MM.1S (cell line): ENCODE measurements around the gene FYTTD1.

Experiments used
- DNase-seq: peaks from one replicate; pipeline ENCODE4 v3.0.0-alpha.2; 2015
- H2AFZ ChIP-seq: fragments of 300-600 bp; sonication (generic); 2 replicates; pipeline ENCODE4 v1.6.0; 2016; ENCODE audit warnings: antibody characterized with exemption, low read length
- H3F3A ChIP-seq: fragments of 300-600 bp; sonication (generic); 2 replicates; pipeline ENCODE4 v1.6.1; 2016; ENCODE audit warnings: mild to moderate bottlenecking, antibody characterized with exemption, low read length, moderate library complexity, mixed read lengths; ENCODE audit not compliant: insufficient read depth
- H3K27ac ChIP-seq: fragments of 300-600 bp; sonication (generic); 2 replicates; pipeline ENCODE4 v1.5.1; 2016; ENCODE audit warnings: mild to moderate bottlenecking, low read length
- H3K27me3 ChIP-seq: fragments of 300-600 bp; sonication (generic); replicated peaks from 2 replicates; pipeline ENCODE4 v1.6.0; 2016; ENCODE audit warnings: low read length; ENCODE audit not compliant: insufficient read depth
- H3K36me3 ChIP-seq: fragments of 300-600 bp; sonication (generic); replicated peaks from 2 replicates; pipeline ENCODE4 v1.6.1; 2016; ENCODE audit warnings: mild to moderate bottlenecking, low read length, mixed read lengths; ENCODE audit not compliant: insufficient read depth
- H3K4me1 ChIP-seq: fragments of 300-600 bp; sonication (generic); 2 replicates; pipeline ENCODE4 v1.6.1; 2016; ENCODE audit warnings: low read length, mixed read lengths
- H3K4me2 ChIP-seq: fragments of 300-600 bp; sonication (generic); 2 replicates; pipeline ENCODE4 v1.6.0; 2016; ENCODE audit warnings: low read depth, low read length
- H3K4me3 ChIP-seq: fragments of 300-600 bp; sonication (generic); 2 replicates; pipeline ENCODE4 v1.5.1; 2016; ENCODE audit warnings: low read length, mixed read lengths
- H3K79me2 ChIP-seq: fragments of 300-600 bp; sonication (generic); 2 replicates; pipeline ENCODE4 v1.6.1; 2016; ENCODE audit warnings: mixed run types, low read length, mixed read lengths
- H3K9ac ChIP-seq: fragments of 300-600 bp; sonication (generic); 2 replicates; pipeline ENCODE4 v1.6.1; 2016; ENCODE audit warnings: low read length, mixed read lengths
- H3K9me2 ChIP-seq: fragments of 300-600 bp; sonication (generic); replicated peaks from 2 replicates; pipeline ENCODE4 v1.6.1; 2016; ENCODE audit warnings: mild to moderate bottlenecking, low read length, mixed read lengths; ENCODE audit not compliant: insufficient read depth
- H3K9me3 ChIP-seq: fragments of 300-600 bp; sonication (generic); replicated peaks from 2 replicates; pipeline ENCODE4 v1.6.1; 2016; ENCODE audit warnings: mild to moderate bottlenecking, low read length, mixed read lengths; ENCODE audit not compliant: insufficient read depth
- H4K20me1 ChIP-seq: fragments of 300-600 bp; sonication (generic); 2 replicates; pipeline ENCODE4 v1.6.1; 2016; ENCODE audit warnings: mild to moderate bottlenecking, low read length, moderate library complexity, mixed read lengths; ENCODE audit not compliant: insufficient read depth
- EZH2 ChIP-seq: fragments of 300-600 bp; sonication (generic); optimal IDR thresholded peaks from 2 replicates; pipeline ENCODE3; 2017; ENCODE audit warnings: low read depth, mild to moderate bottlenecking, antibody characterized with exemption, low read length, mixed read lengths
- EZH2phosphoT487 ChIP-seq: fragments of 300-600 bp; sonication (generic); IDR thresholded peaks from 2 replicates; pipeline ENCODE4 v1.6.1; 2018; ENCODE audit warnings: antibody characterized with exemption, low read length
- TF ChIP-seq, protein P1 (sequence below): fragments of 300-600 bp; sonication (generic); IDR thresholded peaks from 2 replicates; pipeline ENCODE4 v1.5.1; 2016; ENCODE audit warnings: antibody characterized with exemption, low read length, mixed read lengths

The FYTTD1 gene

DNA sequence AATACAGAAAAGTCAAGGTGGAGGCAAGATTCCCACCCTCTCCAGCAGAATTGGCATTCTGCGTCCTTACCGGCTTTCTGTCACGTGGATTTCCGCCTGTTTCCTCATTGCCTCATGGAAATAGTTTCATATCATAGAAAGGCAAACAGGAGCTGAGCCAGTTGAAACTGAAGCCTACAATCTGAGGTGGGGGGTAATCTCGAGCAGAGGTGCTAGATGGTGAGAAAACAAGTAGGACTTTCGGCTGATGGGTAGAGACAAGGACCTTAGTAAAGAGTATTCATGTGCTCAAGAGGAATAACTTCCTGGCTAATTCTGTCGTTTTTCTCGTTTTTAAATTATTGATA lies 81.3 kb downstream of the FYTTD1 start:
- no peaks in the 10 kb centered on the region for H4K20me1 ChIP-seq
- no peak overlapping the region for H2AFZ ChIP-seq
- H3K9ac ChIP-seq, result no peak overlapping the region
- no peaks in the 10 kb centered on the region for H3K79me2 ChIP-seq
- H3K4me2 ChIP-seq, result no peak overlapping the region
- H3K9me2 ChIP-seq, result no peaks in the 10 kb centered on the region
- no peaks in the 10 kb centered on the region for H3K27me3 ChIP-seq
- H3K4me1 ChIP-seq, result no peaks in the 10 kb centered on the region
- no peak overlapping the region for H3K4me3 ChIP-seq
- H3K9me3 ChIP-seq, result no peaks in the 10 kb centered on the region
- H3K27ac ChIP-seq, result no peak overlapping the region
- TF ChIP-seq EZH2 (no peak), EZH2phosphoT487 (no peak)
- TF ChIP-seq, protein P1, sequence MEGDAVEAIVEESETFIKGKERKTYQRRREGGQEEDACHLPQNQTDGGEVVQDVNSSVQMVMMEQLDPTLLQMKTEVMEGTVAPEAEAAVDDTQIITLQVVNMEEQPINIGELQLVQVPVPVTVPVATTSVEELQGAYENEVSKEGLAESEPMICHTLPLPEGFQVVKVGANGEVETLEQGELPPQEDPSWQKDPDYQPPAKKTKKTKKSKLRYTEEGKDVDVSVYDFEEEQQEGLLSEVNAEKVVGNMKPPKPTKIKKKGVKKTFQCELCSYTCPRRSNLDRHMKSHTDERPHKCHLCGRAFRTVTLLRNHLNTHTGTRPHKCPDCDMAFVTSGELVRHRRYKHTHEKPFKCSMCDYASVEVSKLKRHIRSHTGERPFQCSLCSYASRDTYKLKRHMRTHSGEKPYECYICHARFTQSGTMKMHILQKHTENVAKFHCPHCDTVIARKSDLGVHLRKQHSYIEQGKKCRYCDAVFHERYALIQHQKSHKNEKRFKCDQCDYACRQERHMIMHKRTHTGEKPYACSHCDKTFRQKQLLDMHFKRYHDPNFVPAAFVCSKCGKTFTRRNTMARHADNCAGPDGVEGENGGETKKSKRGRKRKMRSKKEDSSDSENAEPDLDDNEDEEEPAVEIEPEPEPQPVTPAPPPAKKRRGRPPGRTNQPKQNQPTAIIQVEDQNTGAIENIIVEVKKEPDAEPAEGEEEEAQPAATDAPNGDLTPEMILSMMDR, result no peak
- no peak for DNase-seq
- H3K36me3 ChIP-seq, result no peaks in the 10 kb centered on the region; the same call in 1 of the 2 replicates
- no peaks in the 10 kb centered on the region for H3F3A ChIP-seq

DNA sequence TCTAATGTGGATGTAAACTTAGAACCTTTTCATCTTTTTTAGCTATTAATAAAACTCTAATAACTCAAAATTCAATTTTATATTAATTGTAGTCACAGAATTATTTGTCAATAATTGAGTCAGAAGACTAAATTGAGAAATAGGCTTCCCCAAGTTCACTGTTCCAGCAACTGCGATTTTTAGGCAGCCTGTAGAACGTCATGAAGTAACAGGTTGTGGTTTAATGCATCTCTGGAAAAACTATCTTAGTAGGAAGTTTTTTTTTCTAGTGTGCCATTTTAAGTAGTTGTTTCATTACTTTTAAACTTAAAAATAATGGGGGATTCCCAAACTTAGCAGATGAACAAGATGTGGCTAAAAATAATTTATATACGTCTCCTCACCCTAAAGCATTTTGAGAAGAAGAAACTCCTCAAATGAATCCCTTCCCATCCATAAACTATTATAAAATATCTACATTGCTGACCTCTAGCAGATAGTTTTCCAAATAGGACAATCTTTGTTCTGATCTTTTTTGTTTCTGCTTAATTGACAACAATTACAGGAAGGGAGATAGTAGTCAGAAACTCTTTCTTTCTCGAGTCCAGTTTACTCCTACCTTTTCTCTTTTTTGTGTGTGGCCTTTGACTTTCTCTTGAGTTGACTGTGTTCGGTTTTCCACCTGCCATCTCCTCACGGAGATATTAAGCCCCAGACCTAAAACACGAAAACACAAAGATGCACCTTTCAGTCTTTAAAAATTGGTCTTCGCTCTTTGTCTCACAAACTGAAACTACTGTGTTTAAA lies 84.4 kb downstream of the FYTTD1 start:
- Histone ChIP-seq H3K9ac (no peak overlapping the region), H3K27me3 (no peaks in the 10 kb centered on the region), H3K9me3 (no peaks in the 10 kb centered on the region), H3K4me1 (no peaks in the 10 kb centered on the region), H3K27ac (no peak overlapping the region), H2AFZ (no peak overlapping the region), H3K9me2 (no peaks in the 10 kb centered on the region), H3K4me3 (no peak overlapping the region), H3K36me3 (no peaks in the 10 kb centered on the region; the same call in 1 of the 2 replicates), H3K79me2 (no peaks in the 10 kb centered on the region), H4K20me1 (no peaks in the 10 kb centered on the region), H3F3A (no peaks in the 10 kb centered on the region), H3K4me2 (no peak overlapping the region)
- DNase-seq, result no peak
- no peak for TF ChIP-seq EZH2phosphoT487
- TF ChIP-seq, protein P1, result no peak

DNA sequence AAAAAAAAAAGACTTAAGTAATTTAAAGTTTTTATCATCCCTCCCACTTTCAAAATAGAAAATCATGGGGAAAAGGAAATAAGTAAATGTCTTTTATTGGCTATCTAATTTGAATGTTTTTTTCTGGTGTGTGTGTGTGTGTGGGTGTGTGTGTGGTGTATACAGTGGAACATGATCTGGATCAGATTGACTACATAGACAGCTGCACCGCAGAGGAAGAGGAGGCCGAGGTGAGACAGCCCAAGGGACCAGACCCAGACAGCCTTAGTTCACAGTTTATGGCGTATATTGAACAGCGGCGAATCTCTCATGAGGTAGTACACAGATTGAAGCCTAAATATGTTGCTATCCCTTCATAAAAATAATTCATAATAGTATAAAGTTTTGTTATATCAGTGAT lies 85.8 kb downstream of the FYTTD1 start:
- Histone ChIP-seq H3K79me2 (no peaks in the 10 kb centered on the region), H3K27me3 (no peaks in the 10 kb centered on the region), H3K9me3 (no peaks in the 10 kb centered on the region), H3K9ac (no peak overlapping the region), H3K36me3 (no peaks in the 10 kb centered on the region; the same call in 1 of the 2 replicates), H3K4me2 (no peak overlapping the region), H3K4me3 (no peak overlapping the region), H3K27ac (no peak overlapping the region), H2AFZ (no peak overlapping the region), H3K9me2 (no peaks in the 10 kb centered on the region), H4K20me1 (no peaks in the 10 kb centered on the region), H3K4me1 (no peaks in the 10 kb centered on the region), H3F3A (no peaks in the 10 kb centered on the region)
- no peak for DNase-seq
- no peak for TF ChIP-seq EZH2
- TF ChIP-seq, protein P1, result no peak
- no peak for TF ChIP-seq EZH2phosphoT487
